Body of pancreas (tissue), 4 donors: ENCODE data around the gene DBX1. TPM values are rescaled to one million over a fixed set of nuclear protein-coding genes. Genes with fewer than 3 reads are reported as not detected.

Experiments
- ATAC-seq: fragments of 150-250 bp; one replicate; pipeline ENCODE4 v1.9.1; 2016
- DNase-seq, 4 donors: peaks; one replicate each; pipeline ENCODE4 v3.0.0-alpha.2; 2019
- H3K27ac ChIP-seq, 4 donors: fragments of 200-600 bp; sonication (generic); 1 replicate in 3 of 4; 2 replicates in 1 of 4; pipeline versions ENCODE4 v1.5.1 to v1.6.1; 2016 to 2019; ENCODE audit warnings: mild to moderate bottlenecking in 1 of 4, mixed read lengths in 1 of 4, moderate library complexity in 1 of 4
- H3K27me3 ChIP-seq, 2 donors: fragments of 200-600 bp; sonication (generic); one replicate each; pipeline ENCODE4 v1.6.0; 2016; ENCODE audit warnings: mild to moderate bottlenecking in 1 of 2
- H3K36me3 ChIP-seq, 2 donors: fragments of 200-600 bp; sonication (generic); replicated peaks in 1 of 2; 2 replicates each; pipeline ENCODE4 v1.5.1; 2016; ENCODE audit warnings: low read depth in 2 of 2; ENCODE audit not compliant: insufficient read depth in 1 of 2
- H3K4me1 ChIP-seq: fragments of 200-600 bp; sonication (generic); one replicate; pipeline ENCODE4 v1.6.0; 2016
- H3K4me3 ChIP-seq, 2 donors: fragments of 200-600 bp; sonication (generic); 1 replicate in 1 of 2; 2 replicates in 1 of 2; pipeline ENCODE4 v1.5.1; 2016 to 2019
- H3K9me3 ChIP-seq, 3 donors: fragments of 200-600 bp; sonication (generic); 1 replicate in 2 of 3; 2 replicates in 1 of 3; pipeline ENCODE4 v1.5.1; 2016
- POLR2A ChIP-seq, 3 donors: fragments of 450-650 bp; IDR thresholded peaks; one replicate each; pipeline ENCODE4 v1.6.1; 2016; ENCODE audit warnings: antibody characterized with exemption in 3 of 3, mild to moderate bottlenecking in 2 of 3
- WGBS, 2 donors: methylation state at CpG; one replicate each; pipeline ENCODE4 v1.1.5; 2017; 5-methylcytosine and 5-hydroxymethylcytosine counted together
- intact Hi-C: fragments of 100-400 bp; cut with DNase I; formaldehyde crosslinking; loops from one replicate; pipeline ENCODE4 v1.15.1; 2023
- total RNA-seq, 2 donors: library from RNA; depleted of rRNA; stranded (reverse); fragments of >200 nt; gene quantifications; one replicate each; pipeline ENCODE4 v1.1.0, GENCODE V29; 2016
- TF ChIP-seq, protein P1 (sequence below), 7 experiments: fragments of 450-650 bp in 4 of 7; fragments of 200-600 bp in 3 of 7; sonication (generic) in 3 of 7; IDR thresholded peaks; one replicate each; pipeline ENCODE4 v1.5.1; 2016 to 2019; ENCODE audit warnings: antibody characterized with exemption in 7 of 7

Gene DBX1
- total RNA-seq, 2 donors from 2014 or later: not detected

DNA sequence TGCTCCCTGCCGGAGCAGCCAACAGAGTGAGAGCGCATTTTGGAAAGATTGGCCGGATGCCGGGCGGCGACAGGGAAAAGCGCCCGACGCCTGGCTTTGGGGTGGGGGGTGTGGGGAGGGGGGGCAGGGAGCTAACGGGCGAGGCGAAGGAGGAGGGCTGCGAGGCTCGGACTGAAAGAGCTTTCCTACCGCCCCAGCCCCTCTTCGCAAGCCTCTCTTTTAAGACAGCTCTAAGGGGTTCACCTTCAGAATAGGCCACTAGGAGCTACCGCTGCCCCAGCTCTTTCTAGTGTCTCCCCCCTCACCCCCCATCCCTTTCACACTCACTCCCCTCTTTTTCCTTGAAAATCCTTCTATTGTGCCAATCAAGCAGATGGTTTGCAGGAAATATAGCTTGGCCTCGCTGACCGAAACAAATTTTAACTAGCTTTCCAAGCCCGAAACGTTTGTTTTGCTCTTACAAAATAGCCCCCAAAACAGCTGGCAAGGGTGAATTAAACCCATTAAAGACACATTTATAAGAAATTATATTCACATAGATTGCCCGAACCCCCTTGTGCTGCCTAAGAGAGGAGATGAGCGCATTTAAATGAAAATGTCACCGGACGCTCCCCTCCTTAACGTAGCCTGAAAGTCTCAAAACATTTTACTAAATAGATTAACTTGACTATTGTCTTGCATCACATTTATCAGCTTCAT lies 3.7 kb upstream of the DBX1 start:
- H3K4me3 ChIP-seq: no peak overlapping the region
- TF ChIP-seq, protein P1, sequence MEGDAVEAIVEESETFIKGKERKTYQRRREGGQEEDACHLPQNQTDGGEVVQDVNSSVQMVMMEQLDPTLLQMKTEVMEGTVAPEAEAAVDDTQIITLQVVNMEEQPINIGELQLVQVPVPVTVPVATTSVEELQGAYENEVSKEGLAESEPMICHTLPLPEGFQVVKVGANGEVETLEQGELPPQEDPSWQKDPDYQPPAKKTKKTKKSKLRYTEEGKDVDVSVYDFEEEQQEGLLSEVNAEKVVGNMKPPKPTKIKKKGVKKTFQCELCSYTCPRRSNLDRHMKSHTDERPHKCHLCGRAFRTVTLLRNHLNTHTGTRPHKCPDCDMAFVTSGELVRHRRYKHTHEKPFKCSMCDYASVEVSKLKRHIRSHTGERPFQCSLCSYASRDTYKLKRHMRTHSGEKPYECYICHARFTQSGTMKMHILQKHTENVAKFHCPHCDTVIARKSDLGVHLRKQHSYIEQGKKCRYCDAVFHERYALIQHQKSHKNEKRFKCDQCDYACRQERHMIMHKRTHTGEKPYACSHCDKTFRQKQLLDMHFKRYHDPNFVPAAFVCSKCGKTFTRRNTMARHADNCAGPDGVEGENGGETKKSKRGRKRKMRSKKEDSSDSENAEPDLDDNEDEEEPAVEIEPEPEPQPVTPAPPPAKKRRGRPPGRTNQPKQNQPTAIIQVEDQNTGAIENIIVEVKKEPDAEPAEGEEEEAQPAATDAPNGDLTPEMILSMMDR (IDR thresholded peaks at IDR 0.05): no peak
- TF ChIP-seq POLR2A (IDR thresholded peaks at IDR 0.05): no peak
- intact Hi-C loops: no loop called here
- WGBS, 2 donors: 10 to 12% methylated on average over 19 to 25 of the region's 26 CpGs
- H3K4me1 ChIP-seq: peaks cover 9% of the 10 kb centered on the region
- H3K9me3 ChIP-seq: no peaks in the 10 kb centered on the region
- peaks cover 0 to 15% of the 10 kb centered on the region in 2 donors for H3K27me3 ChIP-seq
- no peak overlapping the region for H3K27ac ChIP-seq
- ATAC-seq (no peak), DNase-seq (no peak)
- H3K36me3 ChIP-seq: no peaks in the 10 kb centered on the region

DNA sequence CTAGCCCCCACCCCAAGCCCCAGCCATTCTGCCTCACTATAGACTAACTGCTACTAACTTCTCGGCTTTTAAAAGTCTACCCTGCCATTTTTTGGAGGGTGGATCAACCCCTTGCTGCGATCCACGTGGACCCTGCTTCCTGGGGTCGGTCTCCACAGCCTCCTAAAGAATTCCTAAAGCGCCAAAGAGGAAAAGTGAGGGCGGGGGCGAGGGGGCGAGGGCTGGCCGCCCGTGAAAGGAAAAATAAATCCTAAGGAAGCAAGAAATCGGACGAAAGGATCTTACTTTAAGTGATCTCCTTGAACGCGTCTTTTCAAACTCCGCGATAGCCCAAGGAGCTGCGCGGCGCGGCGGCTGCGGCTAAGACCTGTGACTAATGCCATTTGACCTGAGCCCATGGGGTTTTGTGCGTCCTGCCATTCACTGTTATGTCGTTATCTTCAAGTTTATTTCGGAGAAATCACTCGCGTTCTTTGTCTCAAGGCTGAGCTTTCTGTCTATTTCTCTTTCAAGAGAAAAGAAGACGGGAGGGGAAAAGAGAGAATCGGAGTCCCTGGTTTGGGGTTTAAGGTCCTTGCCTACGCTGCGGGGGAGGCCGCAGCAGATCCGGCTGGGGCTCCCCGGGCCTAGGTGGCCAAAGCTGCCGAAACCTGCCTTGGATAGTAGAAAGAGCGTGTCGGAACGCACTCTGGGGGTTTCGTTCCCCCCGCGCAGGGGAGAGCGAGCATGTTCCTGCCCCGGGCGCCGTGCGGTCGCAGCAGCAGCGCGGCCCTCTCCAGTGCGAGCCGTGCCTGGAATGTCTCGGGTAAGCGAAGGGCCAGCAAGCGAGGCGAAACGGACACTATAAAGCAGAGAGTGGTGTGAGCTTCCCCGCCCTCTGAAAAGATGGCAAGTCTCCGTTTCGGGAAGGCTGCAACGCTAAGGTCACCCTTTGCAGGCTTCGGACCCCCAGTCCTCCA lies 2.8 kb upstream of the DBX1 start:
- intact Hi-C loops: no loop called here
- DNase-seq (peak in 1 of 4 donors; percentile 23), ATAC-seq (peak; percentile 18)
- H3K9me3 ChIP-seq: no peaks in the 10 kb centered on the region
- WGBS, 2 donors: 3 to 6% methylated on average over 39 to 61 of the region's 61 CpGs
- H3K36me3 ChIP-seq: no peaks in the 10 kb centered on the region
- no peak overlapping the region for H3K4me3 ChIP-seq
- peaks cover 13% of the 10 kb centered on the region for H3K4me1 ChIP-seq
- H3K27me3 ChIP-seq: peaks cover 0 to 21% of the 10 kb centered on the region in 2 donors
- TF ChIP-seq, protein P1 (IDR thresholded peaks at IDR 0.05): no peak
- no peak for TF ChIP-seq POLR2A (IDR thresholded peaks at IDR 0.05)
- H3K27ac ChIP-seq: no peak overlapping the region

- 7% methylated on average over 24 of the region's 24 CpGs for WGBS, 2 donors
- DNase-seq: no peak
Observed at GRCh38 chr11:20161923-20162744, 1.9 kb upstream of the DBX1 start.

GRCh38 chr11:20161230-20161918 lies 1.1 kb upstream of the DBX1 start:
- no peak for ATAC-seq
- intact Hi-C loops: no loop called here

More at GRCh38 chr11:20161923-20162744, 1.9 kb upstream of the DBX1 start:
- Histone ChIP-seq H3K36me3 (no peaks in the 10 kb centered on the region), H3K27me3 (peaks cover 0 to 29% of the 10 kb centered on the region in 2 donors), H3K4me1 (peaks cover 15% of the 10 kb centered on the region), H3K4me3 (no peak overlapping the region), H3K27ac (no peak overlapping the region), H3K9me3 (no peaks in the 10 kb centered on the region)
- TF ChIP-seq, protein P1 (IDR thresholded peaks at IDR 0.05): no peak
- TF ChIP-seq POLR2A (IDR thresholded peaks at IDR 0.05): no peak
- intact Hi-C loops: no loop called here
- no peak for ATAC-seq

More at GRCh38 chr11:20161230-20161918, 1.1 kb upstream of the DBX1 start:
- peaks cover 23% of the 10 kb centered on the region for H3K4me1 ChIP-seq
- no peaks in the 10 kb centered on the region for H3K9me3 ChIP-seq
- no peak overlapping the region for H3K4me3 ChIP-seq
- H3K27ac ChIP-seq: no peak overlapping the region
- no peak for DNase-seq
- H3K27me3 ChIP-seq: peaks cover 0 to 36% of the 10 kb centered on the region in 2 donors
- 6 to 9% methylated on average over 24 to 29 of the region's 29 CpGs for WGBS, 2 donors
- TF ChIP-seq, protein P1 (IDR thresholded peaks at IDR 0.05): no peak
- TF ChIP-seq POLR2A (IDR thresholded peaks at IDR 0.05): no peak
- no peaks in the 10 kb centered on the region for H3K36me3 ChIP-seq
